HUDEP-2 (cell line): ENCODE measurements around the gene HIVEP2.

ENCODE experiments used
- DNase-seq, 76 experiments: peaks; one replicate each; lab custom pipeline; 2025; ENCODE audit not compliant: unreplicated experiment in 76 of 76; lab: John Stamatoyannopoulos, UW

Gene HIVEP2

DNA sequence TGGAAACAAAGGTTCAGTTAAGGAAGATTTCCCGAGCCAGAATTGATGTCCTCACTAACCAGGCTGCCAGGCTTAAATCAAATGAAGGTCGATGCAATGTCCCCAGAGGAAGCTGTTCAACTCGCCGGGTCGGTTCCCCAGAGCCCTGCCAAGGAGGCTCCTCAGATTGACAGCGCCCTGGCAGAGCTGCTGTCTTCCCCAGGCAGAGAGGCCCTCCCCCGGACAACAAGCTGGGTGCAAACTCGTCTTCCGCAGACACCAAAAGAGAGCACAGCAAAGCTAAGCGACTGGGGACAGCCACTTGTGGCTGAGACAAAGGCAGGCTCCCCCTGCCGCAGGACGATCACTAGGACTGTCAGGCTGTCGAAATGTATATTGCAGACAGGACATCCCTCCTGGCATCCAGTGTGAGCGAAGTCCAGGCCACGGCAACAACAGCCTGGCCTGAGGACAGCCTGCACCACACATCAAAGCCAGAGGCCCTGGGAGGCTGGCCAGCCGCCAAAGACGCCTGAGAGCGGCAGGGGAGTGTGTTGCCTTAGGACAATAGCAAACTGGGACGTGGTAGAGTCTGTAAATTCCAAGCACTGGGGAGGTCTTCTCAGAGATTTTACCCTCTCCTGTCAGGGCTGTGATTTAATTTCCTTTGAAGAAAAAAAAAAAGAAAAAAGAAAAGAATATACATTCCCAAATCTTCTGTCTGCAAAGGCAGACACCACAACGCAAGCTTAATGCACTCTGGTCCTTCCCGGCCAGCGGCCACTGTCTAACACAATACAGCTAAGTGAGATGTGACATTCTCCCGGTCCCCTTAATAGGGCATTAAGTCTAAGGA lies 99.1 kb downstream of the HIVEP2 start:
- peak in 1 of 76 experiments; percentile 22 for DNase-seq

DNA sequence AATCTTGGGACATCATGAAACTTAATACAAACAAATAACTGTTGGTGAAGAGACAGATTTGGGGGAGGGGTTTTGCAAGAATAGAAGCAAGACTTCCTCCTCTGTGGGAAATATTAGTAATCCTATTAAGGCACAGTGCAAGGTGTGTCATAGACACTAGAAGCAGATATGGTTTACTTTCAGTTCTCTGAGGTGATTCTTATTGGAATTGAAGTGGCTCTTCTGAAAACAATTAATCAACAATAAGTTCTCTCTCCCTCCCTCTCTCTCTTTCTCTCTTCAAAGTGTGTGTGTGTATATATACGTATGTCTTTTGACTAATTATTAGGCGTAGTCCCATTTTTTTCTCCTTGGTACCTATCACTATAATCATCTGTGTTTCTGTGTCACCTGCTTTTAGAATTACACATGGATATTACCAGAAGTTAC lies 99.8 kb downstream of the HIVEP2 start:
- DNase-seq: no peak

DNA sequence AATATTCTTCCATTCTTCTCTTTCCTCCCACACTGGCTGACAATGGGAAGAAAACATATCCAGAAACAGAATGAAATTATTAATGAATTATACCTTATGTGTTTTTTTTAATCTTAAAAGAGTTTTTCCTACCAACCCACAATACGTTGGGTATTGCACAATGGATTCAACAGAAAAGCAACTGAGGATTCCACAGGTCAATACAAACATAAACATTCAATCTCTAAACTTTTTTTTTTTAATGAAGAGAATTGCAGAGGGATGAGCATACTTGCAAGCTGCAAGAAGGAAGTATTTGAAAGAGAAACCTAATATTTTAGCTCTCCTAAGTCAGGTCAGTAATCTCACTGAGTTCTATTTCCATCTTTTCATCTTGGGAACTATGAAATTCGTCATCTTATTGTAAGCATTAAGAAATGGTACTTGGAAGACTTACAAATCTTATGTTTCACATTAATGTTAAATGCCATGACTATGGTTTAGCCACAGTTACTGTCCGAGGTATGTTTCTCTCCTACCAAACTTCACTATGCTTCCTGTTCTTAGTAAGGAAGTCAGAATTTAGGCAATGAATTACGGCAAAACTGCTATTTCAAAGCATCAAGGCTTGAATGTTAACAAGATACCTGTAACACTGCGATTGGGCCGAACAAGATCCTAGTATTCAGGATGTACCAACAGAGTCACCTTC lies 100.8 kb downstream of the HIVEP2 start:
- no peak for DNase-seq

DNA sequence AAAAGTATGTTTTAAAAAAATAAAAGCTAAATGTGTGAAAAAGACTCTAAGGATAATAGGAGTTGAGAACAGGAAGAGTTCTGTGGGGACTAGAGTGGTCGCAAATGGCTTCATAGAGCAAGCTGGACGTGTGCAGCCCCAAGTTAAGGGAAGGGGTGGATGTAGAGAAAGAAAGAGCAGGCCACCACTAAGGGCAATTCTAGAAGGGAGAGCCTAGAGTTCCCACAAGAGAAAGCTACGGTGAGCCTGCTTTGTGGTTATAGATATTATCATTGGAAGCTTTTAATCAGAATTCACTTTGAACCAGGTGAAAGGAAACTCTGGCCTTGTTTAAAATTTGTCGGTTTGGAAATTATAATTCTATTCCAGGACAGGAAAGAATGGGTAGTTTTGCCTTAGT lies 101.6 kb downstream of the HIVEP2 start:
- DNase-seq: no peak

DNA sequence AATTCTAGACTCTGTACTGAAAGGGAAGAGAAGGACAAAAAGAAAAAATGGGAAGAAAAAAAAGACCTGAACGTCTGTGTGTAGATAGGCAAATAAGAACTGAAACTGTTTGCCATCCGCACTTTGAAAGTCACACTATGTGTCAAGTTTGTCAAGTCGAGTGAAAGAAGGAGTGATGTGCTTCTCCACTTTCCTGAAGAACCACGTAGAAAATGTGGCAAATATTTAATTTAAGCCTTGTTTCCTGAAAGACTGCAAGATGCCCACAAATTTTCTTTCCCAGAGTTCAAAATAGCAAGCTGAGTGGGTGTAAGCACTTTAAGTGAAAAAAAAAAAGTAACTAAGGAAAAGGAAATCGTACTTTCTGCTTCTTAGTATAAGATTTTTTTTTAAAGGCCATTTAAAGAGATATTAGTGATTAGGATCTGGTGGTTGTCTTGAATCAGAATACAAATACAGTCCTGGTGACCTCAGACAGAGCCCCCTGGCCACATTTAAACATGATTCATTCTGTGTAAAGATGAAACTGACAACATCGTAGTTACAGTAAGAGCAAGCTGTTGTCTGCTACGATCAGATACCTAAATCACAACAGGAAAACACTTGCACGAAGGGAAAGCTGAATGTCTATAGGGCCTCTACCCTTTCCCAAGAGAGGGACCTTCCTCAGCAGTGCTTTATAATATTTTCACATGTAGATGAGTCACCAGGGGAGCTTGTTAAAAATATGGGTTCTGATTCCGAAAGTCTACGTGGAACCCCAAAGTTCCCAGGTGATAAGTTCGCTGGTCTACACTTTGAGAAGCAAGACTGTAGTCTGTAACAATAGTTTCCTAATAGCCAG lies 102.3 kb downstream of the HIVEP2 start:
- no peak for DNase-seq

DNA sequence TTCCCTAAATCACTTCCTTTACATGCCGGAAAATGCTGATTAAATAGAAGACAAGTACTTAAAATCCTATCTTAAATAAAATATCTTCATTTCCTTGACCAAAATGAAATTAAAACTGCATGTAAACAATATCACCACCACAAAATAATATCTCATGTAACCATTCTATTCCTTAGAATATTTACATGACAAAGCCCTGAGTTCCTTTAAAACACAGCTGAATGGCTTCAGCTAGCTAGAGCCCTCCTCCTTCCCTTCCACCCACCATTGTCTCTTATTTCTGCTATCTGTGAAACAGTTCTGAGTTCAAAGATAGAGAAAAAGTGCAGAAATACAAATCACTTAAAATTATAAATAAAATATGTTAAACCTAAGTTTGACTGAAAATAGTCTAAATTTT lies 103.1 kb downstream of the HIVEP2 start:
- no peak for DNase-seq

DNA sequence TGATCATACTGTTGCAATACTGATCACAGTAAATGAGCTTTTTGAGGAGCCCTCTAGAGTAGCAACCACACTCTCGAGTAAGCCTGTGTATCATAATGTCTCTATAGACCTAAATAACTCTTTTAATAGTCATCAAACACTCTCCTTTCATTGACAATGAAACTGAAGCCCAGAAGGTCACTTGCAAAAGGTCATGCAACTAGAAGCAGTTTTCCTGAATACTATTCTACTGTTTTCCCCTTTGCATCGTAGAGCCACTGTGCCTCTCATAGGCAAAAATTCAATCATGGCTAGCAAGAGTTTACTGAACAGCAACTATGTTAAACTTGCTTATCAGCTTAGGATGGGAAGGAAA lies 105.3 kb downstream of the HIVEP2 start:
- no peak for DNase-seq

DNA sequence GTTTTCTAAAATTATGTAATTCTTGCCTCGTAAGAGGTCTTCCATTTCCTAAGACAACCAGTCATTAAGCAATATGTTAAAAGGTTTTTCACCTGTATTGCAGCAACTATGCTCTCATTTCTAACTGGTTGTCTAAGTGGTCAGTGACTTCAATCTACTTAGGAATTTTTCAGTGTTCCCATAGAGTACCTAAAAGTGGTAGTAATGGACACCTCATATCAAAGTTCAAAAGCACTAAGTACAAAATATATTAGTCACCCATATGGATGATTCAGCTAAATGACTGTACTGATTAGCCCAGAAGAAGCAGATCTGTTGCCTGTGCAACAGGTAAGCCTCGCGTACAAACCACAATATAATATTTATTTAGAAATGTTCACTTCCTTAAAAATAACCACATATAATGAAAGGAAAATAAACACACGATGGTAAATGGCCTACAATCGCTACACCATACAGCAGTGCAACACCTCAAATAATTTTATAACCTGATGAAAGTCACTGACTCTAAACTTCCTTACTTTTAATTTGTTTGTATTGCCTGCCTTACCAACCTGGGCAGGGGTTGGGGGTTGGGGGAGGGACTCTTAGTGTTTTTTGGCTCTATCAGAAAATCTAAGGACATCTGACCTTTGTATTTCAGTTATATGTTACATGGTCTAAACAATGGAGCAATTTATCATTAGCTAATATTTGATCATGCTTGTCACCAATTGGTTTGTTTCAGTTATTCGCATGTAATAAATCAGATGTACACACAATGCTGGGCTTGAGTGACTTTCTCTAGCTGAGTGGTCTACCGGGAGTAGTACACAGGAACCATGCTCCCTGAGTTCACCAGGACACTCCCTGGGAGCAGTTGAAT lies 105.9 kb downstream of the HIVEP2 start:
- DNase-seq: no peak

DNA sequence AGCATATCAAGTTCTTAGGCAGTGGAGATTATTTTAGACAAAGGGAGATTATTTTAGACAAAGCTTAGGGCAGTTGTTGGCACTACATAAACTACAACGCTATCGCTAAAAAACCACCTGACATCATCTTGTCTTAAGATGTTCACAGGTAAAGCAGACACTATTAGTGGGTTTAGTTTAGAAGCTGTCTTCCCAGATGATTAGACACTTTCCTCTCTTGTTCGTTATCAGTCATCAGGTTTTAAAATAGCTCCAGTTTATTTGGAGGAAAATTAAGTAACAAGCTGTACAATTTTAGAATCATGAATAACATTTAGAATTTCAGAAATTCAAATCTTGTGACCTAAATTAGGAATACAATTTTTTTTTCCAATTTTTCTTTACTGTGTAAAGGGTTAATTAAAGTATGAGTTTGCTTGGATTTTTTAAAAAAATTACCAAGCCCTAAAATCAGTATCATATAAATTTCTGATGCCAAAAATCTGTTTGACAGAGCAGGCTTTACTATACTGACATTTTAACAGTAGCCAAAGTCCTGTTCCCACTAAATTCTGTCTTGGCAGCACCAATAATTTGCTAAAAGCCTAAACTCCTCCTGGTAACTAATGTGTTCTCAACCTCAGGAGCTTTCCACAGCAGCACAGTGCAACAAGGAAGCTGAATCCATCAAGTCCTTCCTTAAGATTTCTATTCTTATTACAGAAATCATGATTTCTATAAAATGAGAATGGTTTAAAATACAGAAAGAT lies 109.0 kb downstream of the HIVEP2 start:
- DNase-seq: no peak

DNA sequence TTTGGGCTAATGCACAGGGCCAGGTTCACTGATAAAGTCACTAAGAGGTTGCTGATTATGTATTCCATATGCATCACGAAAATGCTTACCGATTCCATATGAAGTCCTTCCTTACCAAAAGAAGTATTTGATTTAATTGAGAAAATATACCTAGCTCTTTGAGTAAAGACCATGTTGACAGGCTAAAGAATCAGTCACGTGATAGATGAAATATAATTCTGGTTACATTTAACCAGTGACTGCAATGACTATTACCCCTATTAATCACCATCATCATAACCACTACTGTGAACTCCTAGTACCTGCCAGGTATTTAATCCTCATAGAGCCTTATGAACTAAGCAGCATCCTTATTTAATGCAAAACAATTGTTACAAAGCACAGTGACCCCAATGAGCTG lies 110.1 kb downstream of the HIVEP2 start:
- DNase-seq: no peak

DNA sequence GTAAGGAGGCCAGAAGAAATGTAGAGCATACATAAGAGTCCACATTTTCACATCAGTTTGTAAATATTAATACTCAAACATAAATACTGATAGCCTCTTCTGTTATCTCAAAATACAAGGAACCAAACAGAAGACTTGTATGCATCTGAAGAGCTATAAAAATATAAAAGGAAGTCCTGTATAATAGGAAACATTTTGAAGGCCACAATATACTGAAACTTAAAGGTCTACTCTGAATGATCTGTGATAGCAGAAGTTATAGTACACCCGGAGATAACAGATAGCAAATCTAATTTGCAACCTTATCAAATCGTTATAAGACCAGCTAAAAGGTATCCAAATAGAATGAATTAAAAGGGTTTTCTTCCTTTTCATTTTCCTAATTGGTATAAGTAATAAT lies 111.2 kb downstream of the HIVEP2 start:
- no peak for DNase-seq

DNA sequence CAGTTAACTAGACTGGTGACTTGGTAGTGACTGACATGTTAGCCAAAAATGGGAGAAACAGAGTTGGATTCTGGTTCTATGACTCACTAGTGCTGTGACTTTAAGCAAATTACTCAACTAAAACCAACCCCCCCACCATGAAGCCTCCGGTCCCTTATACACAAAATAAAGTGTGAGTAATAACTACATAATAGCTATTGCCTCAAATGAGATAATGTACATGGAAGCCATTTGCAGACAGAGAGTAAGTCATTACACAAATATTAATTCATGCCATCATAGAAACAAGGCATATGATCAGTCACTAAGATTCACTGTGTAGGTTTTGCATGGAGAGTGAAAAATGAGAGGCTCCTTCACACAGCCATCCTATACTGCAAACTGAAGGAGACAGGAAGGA lies 111.9 kb downstream of the HIVEP2 start:
- DNase-seq: no peak

DNA sequence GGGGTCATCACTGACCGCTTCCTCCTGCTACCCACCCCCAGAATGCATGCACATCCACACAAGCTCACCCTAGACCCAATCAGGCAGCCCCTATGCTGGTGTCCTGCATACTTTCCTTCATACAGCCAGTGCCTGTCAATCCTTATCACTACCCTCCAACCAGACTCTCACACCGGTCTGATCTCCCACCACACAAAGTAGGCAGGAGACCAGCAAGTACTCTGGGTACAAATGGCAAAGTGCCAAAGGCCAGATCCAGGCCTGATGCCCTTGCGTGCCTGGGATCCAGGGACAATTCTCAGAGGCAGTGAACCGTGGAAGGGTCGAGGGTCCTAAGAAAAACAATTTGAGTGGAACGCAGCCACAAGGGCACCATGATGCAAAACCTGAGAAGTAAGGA lies 114.2 kb downstream of the HIVEP2 start:
- no peak for DNase-seq

DNA sequence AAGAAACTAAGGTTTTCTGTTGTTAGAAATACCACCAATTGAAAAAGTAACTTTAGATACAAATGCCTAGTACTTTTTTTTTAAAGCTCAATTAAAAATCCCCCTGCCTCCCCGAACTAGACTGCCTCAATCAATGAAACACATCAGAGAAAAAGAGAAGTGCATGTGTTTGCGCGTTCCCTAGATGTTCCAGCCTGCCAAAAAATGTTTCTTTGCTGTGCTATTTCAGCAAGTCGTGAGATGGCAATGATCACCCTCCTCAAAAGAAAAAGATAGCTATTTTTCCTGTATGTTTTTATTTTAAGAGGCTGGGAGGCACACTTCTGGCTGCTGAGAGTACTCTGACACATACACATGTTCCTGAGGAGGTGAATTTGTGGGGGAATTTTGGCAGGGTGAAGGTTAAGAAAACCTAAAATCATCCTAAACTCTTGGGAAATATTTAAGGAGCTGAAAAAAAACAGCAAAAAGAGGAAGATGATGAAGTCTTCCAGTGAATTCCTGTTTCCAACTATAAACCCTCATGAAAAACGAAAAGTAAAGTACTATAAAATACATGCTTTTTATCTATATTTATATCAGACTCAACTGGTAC lies 114.8 kb downstream of the HIVEP2 start:
- DNase-seq: no peak

DNA sequence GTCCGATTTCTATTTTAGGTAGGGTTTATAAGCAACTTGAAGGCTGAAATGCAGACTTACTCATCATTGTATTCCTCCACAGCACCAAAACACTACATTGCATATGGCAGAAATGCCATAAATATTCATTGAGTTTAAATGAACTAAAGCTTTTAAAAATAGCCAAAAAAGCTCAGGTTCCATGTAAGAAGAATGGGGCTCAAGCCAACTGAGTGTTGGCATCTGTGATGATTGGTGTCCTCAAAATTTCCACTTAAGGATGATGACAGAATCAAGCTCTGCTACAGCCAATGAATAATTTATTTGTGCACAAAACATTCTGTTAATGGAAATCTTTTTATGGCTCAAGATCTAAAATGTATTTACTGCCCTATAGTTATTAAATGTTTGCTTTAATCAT lies 115.4 kb downstream of the HIVEP2 start:
- no peak for DNase-seq

DNA sequence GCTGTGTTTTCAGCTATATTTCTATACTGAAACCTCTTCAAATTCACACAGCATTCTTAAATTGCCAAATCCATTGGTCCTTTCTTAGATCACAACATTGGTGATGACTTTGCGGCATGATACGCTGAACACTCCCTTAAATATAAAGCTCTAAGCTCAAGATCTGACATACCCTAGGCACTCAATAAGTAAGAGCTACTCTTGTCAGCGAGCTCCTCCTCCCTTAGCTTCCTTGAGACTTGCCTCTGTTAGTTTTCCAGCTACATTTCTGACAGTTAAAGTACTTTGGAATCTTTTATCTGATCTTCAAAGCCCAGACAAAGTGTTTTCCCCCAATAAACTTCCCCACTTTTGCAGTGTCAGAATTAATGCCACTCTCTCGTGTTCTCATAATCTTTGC lies 117.0 kb downstream of the HIVEP2 start:
- no peak for DNase-seq

DNA sequence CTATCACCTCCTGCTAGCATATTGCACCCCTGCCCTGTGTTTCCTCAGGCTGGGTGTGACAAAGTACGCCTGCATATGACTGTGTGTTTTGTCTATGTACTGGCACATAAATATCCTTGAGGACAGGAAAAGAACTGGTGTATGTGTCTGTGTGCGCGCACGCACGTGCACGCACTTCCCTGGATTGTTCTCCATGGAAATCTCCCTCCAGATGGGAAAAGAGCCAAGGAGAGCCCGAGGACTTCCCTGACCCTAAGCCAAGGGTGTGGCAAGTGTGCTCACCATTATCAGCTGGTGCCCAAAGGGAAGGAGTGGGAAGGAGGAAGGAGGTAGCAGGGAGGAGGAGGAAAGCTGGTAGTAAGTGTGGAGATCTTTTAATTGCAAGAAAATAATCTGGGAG lies 117.6 kb downstream of the HIVEP2 start:
- DNase-seq: no peak

DNA sequence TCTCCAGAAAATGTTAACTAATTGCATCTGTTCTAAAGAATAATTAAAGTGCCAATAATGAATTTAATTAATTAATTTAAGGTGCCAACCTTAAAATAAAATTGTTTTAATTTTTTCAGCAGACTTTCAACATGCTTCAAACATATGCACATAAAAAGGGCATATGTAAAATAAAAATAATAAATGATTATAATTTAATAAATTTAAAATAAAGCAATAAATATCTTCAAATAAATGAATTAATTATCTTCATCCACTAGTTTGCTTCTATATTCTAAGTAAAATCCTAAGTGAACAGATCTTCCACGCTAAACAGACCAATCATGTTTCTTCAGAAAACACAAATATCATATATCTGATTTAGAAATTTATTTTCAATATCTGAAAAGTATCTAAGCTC lies 119.2 kb downstream of the HIVEP2 start:
- DNase-seq: no peak

DNA sequence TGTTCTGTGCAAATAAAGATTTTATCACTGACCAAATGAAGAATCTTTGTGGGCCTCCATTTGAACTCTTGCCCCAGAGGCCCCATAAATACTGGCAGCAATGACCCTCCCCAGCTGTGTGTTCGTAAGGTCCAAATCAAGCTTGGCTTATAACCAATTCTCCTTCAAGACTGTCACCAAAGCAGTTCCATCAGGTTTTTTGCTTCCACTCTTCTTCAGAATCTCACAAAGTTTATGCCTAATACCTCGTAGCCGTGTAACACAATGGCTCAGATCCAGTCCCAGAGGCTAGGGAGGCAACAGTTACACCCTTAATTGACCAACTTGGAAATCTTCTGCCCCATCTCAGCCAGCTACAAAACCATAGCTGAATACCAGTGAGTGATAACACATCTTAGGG lies 120.5 kb downstream of the HIVEP2 start:
- DNase-seq: no peak
